Measurements from ENCODE around the gene LIN37.

LIN37 gene

DNA sequence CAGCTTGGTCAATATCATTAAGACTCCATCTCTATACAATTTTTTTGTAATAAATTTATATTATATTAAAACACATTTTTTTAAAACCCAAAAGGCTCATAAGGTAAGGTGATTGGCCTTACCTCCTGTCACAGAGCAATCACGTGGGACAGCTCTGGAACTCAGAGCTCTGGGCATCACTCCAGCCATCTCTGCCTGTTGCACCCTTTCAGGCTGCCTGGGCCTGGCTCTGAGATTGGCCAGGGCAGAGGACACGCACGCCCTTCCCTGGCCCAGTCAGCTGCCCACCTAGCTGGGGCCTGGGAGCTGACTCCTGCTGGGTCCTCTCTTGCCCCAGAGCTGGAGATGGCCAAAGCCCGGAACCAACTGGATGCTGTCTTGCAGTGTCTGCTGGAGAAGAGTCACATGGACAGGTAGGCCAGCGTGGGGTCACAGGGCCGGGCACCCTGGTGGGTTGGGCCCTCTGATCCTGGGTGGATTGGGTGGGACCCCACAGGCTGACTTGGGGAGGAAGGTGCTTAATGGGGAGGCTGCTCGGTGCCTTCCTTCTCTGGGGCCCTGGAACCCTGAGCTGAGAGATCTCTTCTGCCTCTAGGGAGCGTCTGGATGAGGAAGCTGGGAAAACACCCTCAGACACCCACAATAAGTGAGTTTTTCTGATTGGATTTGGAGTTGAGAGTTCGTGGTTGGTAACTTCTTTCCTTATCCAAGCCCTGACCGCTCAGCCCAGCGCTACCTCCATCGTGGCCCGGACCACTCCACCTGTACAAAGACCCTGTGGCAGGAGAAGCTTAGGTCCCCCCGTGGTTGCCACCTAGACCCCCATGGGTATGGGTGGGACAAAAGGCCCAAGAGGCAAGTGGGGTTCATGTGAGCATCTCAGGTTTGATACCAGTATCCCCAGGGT lies 3.7 kb downstream of the LIN37 start:
- peaks cover 39 to 42% of the 10 kb centered on the region in 2 experiments for H3K4me1 ChIP-seq (ENCODE audit: control insufficient read depth in 1 of 2, insufficient read depth in 1 of 2, low read depth in 1 of 2, low read length in 1 of 2)
- no peak overlapping the region for H3K4me3 ChIP-seq (ENCODE audit: low read depth in 1 of 2, low read length in 1 of 2)
- H3K27ac ChIP-seq = no peak overlapping the region
- TF ChIP-seq, protein P1, sequence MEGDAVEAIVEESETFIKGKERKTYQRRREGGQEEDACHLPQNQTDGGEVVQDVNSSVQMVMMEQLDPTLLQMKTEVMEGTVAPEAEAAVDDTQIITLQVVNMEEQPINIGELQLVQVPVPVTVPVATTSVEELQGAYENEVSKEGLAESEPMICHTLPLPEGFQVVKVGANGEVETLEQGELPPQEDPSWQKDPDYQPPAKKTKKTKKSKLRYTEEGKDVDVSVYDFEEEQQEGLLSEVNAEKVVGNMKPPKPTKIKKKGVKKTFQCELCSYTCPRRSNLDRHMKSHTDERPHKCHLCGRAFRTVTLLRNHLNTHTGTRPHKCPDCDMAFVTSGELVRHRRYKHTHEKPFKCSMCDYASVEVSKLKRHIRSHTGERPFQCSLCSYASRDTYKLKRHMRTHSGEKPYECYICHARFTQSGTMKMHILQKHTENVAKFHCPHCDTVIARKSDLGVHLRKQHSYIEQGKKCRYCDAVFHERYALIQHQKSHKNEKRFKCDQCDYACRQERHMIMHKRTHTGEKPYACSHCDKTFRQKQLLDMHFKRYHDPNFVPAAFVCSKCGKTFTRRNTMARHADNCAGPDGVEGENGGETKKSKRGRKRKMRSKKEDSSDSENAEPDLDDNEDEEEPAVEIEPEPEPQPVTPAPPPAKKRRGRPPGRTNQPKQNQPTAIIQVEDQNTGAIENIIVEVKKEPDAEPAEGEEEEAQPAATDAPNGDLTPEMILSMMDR (IDR thresholded peaks at IDR 0.05) = no peak
- peaks cover 29% of the 10 kb centered on the region for H3K27me3 ChIP-seq
- no peaks in the 10 kb centered on the region for H3K9me3 ChIP-seq
- peaks cover 41% of the 10 kb centered on the region for H3K36me3 ChIP-seq

DNA sequence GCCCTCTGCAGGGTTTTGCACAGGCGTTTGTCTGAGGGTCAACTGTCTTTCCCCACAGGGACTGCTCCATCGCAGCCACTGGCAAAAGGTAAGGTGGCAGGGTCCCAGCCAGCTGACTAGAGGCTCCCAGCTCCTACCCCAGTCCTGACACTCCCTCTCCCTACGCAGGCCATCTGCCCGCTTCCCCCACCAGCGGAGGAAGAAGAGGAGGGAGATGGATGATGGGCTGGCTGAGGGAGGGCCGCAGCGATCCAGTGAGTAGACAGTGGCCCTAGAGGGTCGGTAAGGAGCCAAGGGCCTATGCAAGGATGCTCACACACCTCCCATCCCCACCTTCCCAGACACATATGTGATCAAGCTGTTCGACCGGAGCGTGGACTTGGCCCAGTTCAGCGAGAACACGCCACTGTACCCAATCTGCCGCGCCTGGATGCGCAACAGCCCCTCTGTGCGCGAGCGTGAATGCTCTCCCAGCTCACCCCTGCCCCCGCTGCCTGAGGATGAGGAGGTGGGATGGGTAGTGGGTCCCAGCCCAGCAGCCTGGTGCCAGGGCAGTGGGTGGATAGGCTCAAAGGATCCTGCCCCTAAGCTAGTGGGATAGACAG lies 4.5 kb downstream of the LIN37 start:
- Histone ChIP-seq H3K9me3 (no peaks in the 10 kb centered on the region), H3K27ac (no peak overlapping the region), H3K27me3 (peaks cover 33% of the 10 kb centered on the region), H3K36me3 (peaks cover 41% of the 10 kb centered on the region), H3K4me1 (ENCODE audit: control insufficient read depth in 1 of 2, insufficient read depth in 1 of 2, low read depth in 1 of 2, low read length in 1 of 2) (peaks cover 38 to 43% of the 10 kb centered on the region in 2 experiments), H3K4me3 (ENCODE audit: low read depth in 1 of 2, low read length in 1 of 2) (no peak overlapping the region)
- TF ChIP-seq, protein P1 (IDR thresholded peaks at IDR 0.05) = no peak

DNA sequence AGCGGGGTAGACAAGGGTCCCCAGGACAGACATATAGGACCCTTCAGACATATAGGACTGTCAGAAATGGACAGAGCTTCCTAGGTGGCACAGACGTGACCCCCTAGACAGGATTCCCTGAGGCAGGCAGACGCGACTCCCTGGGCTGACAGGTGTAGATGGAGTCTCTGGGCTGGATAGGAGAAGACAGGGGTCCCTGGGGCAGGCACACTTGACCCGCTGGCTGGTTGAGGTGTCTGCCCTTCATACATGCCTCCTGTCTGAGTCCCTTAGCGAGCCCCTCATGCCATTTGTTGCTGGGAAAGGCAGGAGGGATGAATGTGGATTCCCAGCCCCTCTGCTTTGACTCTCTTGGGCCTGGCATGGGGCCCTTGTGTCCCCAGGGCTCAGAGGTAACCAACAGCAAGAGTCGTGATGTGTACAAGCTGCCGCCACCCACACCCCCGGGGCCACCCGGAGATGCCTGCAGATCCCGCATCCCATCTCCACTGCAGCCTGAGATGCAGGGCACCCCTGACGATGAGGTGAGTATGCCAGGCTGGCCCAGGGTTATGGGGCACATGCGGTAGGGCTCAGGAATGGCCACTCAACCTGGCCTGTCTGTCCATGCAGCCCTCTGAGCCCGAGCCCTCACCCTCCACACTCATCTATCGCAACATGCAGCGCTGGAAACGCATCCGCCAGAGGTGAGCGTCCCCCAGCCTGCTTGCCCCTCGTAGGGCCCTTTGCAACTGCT lies 5.4 kb downstream of the LIN37 start:
- H3K27ac ChIP-seq = no peak overlapping the region

DNA sequence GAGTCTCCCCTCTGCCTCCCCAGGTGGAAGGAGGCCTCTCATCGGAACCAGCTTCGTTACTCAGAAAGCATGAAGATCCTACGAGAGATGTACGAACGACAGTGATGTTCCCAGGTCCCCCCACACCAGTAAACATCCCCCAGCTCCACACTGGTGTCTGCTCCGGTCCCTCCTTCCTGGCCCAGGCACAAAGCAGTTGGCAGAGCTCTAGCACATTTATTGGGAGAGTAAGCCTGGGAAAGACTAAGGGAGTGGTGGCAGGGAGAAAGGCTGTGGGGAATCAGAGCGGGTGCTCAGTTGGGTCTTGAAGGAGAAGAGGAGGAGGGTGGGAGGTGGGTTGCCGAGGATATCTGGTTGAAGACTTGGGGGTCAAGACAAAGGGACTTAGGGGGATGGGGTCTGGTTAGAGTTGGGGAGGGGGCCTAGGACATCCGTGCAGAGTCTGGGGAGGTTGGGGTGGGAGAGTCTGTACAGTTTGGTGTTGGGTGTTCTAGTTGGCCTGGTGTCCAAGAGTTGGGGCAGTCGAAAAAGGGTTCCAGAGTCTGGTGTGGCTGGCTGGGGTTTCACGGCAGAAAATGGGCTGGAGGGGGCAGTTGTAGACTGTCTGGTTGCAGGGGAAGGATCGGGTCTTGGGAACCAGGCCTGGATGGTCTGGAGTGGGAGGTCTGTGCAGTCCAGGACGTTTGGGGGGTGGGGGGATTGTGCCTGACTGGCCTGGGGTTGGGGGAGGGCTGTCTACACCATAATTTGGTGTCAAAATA lies 6.2 kb downstream of the LIN37 start:
- no peak overlapping the region for H3K27ac ChIP-seq
- peaks cover 41% of the 10 kb centered on the region for H3K36me3 ChIP-seq
- no peaks in the 10 kb centered on the region for H3K9me3 ChIP-seq
- no peak overlapping the region for H3K4me3 ChIP-seq (ENCODE audit: low read depth in 1 of 2, low read length in 1 of 2)
- peaks cover 33% of the 10 kb centered on the region for H3K27me3 ChIP-seq
- peaks cover 33 to 36% of the 10 kb centered on the region in 2 experiments for H3K4me1 ChIP-seq (ENCODE audit: control insufficient read depth in 1 of 2, insufficient read depth in 1 of 2, low read depth in 1 of 2, low read length in 1 of 2)
- TF ChIP-seq, protein P1 (IDR thresholded peaks at IDR 0.05) = no peak

More for the DNA sequence above, 5.4 kb downstream of the LIN37 start:
- H3K9me3 ChIP-seq = no peaks in the 10 kb centered on the region
- TF ChIP-seq, protein P1 (IDR thresholded peaks at IDR 0.05) = no peak
- peaks cover 33% of the 10 kb centered on the region for H3K27me3 ChIP-seq
- peaks cover 41% of the 10 kb centered on the region for H3K36me3 ChIP-seq
- no peak overlapping the region for H3K4me3 ChIP-seq (ENCODE audit: low read depth in 1 of 2, low read length in 1 of 2)
- peaks cover 37 to 41% of the 10 kb centered on the region in 2 experiments for H3K4me1 ChIP-seq (ENCODE audit: control insufficient read depth in 1 of 2, insufficient read depth in 1 of 2, low read depth in 1 of 2, low read length in 1 of 2)

DNA sequence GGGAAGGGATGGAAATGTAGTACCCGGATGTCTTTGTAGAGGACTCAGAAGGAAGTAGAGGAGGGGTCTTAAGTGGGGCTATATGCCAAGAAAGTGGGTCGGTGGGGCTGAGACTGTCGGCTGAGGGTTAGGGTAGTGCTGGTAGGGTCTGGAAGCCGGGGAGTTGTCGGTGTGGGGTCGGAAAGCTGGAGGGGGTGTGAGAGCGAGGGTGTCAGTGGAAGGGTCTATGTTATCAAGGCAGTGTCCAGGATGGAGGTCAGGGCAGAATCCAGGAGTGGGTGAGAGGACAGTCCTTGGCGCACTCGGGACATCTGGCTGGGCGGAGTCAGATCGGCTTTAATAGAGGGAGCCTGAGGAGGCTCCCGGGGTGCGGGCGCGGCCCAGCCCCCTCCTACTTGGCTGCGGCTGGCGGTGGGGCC lies 6.8 kb downstream of the LIN37 start:
- H3K27ac ChIP-seq = no peak overlapping the region
- peaks cover 33% of the 10 kb centered on the region for H3K27me3 ChIP-seq
- peak overlapping the region in 1 of 2 experiments; percentile 4 for H3K4me3 ChIP-seq (ENCODE audit: low read depth in 1 of 2, low read length in 1 of 2)
- peaks cover 33 to 36% of the 10 kb centered on the region in 2 experiments for H3K4me1 ChIP-seq (ENCODE audit: control insufficient read depth in 1 of 2, insufficient read depth in 1 of 2, low read depth in 1 of 2, low read length in 1 of 2)
- peaks cover 41% of the 10 kb centered on the region for H3K36me3 ChIP-seq
- H3K9me3 ChIP-seq = no peaks in the 10 kb centered on the region
- TF ChIP-seq, protein P1 (IDR thresholded peaks at IDR 0.05) = no peak
